Activated CD4-positive, alpha-beta T cell treated with anti-CD3 and anti-CD28 coated beads for 24 hours (primary cell): ENCODE data around the gene CSTB.
A peak's percentile ranks its signal among the peaks of the same experiment; 100 is the strongest.

Experiments used
- DNase-seq, 2 donors: peaks; one replicate each; pipeline ENCODE4 v3.0.0-alpha.2; 2020; ENCODE audit warnings: low read depth in 2 of 2

Gene CSTB

DNA sequence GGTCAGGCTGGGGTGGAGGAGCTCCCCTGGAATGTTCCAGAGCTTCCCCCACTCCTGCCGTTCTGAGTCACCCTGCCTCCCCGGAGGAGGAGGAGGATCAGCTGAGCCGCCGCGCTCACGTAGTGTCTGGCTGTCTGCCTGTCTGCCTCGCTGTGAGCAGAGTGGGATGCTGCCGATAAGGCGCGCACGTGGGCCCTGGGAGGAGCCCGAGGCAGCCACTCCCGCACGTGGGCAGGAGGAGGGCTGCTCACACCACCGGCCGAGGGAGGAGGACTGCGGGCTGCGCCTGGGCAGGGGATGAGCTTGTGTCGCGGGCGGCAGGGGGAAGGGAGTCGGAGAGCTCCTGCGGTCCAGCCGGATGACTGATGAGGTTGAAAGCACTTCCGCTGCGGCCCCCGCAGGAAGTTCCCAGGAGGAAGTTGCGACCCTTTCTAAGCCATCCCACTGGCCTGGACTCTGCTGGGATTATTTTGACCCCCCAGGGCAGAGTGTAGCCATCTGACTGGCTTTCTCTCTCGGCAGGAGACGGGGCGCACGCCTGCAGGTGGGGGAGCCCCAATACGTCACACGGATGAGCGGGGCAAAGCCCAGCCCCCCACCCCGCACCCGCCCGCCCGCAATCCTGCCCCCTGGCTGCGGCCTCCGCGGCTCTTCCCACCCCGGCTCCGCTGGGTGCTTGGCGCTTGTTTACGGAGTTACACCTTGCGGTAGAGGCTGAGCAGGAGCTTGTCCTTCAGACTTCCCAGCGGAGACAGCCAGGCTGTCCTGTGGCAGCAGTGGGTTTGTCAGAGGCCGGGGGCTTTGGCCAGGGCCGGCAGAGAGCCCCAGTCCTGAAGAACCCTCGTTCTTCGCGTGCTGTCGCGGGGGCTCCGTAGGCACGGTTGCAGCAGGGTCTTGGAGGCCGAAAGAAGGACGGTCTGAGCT lies 47.4 kb downstream of the CSTB start:
- DNase-seq = peak; percentile 54 to 72

DNA sequence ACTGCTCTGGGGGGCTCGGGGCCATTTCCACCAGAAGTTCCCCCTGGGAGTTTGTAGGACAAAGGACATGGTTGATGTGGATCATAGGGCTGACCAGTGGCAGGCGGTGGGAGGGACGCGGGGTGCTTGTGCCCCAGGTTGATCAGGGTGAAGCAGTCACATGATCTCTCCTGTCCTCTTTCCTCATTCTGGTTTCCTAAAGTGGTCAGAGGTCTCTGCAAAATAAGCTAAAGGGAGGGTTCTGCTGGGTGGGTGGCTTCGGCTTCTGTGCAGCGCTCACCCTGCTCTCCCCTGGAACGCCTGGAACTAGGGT lies 48.0 kb downstream of the CSTB start:
- DNase-seq = no peak

DNA sequence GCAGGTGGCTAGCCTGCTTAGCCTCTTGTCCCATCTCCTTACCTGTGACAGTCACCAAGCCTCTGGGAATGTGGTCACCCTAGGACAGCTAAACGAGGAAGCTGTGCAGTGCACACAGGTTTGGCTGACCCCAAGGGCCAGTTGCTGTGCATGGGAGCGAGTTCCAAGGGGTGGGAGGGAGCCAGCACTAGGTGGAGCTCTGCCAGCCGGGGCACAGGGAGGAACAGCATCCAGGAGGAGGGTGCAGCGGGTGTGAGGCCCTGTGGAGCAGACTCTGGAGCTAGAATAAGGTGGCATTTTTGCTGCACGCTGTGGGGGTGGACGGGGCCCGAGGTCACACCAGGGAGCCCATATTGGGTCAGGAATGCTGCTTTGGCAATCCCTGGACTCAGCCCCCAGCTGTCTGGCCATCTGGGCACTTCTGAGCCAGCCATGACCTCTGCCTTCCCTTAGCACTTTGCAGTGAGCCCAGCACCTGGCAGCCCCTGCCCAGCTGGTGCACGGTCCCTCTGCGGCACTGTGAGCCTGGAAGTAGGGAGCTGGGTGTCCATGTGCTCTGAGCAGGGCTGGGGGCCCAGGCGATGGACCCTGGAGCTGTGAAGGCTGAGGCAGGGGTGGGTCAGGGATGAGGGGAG lies 48.5 kb downstream of the CSTB start:
- DNase-seq = no peak

- no peak for DNase-seq
Measured at GRCh38 chr21:43726686-43727518, 49.2 kb downstream of the CSTB start.
